GM08714 (cell line): ENCODE results near the gene SMIM44.

Experiments
- H3K4me3 ChIP-seq: fragments of 200-500 bp; sonication (Bioruptor generic); 2 replicates; pipeline ENCODE4 v1.5.1; 2014; ENCODE audit warnings: mild to moderate bottlenecking, low read length, inconsistent platforms
- ZNF274 ChIP-seq: IDR thresholded peaks from 2 replicates; pipeline ENCODE4 v1.6.1; 2012; ENCODE audit warnings: mild to moderate bottlenecking, low read depth, low read length

SMIM44 gene

DNA sequence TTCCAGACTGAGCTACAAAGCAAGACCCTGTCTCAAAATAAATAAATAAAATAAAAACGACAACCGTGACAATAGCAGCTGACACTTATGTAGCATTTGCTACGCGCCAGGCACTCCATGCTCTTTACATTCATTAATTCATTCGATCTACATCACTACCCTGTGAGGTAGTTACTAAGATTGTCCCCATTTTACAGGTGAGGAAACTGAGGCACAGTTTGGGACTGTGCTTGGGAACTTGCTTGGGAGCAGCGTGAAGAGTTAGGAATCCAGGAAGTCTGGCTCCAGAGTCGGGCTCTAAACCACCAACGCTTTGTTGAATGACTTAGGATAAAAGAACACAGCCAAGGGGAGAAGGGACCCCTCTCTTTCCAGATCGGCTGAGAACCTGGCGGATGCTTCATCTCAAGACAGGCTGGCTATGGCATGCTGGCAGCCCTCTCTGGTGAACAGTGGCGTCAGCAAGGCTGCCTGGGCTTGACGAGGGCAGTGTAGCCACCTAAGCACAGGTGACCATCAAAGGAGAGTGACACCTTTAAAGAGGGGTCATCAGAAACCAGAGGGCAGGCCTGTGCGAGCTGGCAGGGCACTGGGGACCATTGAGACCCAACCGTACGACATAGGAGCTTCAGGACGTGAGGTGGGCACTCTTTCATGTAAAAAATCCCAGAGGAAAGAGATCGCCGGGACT is 16.6 kb upstream of the SMIM44 start:
- peak overlapping the region; percentile 89 for H3K4me3 ChIP-seq
- TF ChIP-seq ZNF274 = no peak

DNA sequence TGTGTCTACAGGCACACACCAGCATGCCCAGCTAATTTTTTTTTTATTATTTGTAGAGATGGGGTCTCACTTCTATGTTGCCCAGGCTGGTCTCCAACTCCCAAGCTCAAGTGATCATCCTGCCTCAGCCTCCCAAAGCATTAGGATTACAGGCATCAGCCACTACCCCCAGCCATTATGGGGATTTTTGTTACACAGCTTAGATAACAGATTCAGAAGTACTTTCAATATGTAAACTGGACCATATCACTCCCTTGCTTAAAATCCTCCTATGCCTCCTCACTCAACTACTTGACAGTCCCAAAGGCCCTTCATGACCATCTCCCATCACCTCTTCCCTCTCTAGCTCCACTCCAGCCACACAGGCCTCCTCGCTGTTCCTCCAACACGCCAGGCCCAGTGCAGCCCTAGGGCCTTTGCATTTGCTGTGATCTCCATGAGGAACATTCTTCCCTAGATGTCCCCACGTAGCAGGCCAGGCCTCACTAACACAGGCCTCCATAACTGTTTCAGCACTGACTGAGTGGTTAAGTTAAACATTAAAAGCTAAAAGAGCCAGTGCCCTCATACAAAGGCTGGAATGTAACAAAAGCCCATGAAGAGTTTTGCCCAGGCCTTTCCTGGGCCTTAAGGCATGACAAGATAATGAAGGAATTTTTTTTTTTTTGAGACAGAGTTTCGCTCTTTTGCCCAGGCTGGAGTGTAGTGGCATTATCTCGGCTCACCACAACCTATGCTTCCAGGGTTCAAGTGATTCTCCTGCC is 14.7 kb upstream of the SMIM44 start:
- TF ChIP-seq ZNF274 = no peak
- H3K4me3 ChIP-seq = no peak overlapping the region

DNA sequence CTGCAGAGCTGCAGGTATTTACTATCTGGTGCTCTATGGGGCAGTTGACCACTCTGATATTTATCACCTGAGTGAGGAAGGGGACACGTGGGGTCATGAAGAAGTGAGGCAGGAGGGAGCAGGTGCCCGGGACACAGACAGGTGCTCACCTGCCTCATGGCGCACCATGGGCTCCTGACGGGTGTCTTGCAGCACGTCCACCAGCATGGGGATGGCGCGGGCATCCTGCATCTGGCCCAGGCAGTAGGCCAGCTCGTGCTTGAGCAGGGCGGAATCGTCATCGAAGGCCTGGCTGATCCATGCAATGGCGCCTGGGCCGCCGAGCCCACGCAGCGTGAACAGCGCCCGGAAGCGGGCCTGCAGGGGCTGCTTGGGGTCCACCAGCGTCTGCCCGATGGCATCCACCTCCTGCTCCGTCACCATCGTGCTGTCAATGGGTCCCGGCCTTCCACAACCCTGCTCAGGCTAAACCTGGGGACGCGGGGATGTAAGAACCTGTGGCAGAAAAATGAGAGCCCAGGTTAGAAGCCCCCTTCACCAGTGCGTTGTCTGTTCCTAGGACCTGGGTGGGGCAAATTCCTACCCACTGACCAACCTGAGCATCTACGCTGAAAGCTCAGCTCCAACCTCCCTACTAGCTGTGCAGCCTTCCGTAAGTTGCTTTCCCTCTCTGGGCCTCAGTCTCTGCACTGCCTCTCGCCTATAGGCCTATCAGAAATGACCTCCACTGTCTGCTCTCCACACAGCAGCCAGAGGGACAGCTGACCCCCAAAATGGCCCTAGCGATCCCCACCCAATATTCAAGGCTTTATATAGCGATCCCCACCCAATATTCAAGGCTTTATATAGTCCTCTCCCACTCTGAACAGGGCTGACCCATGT is 13.4 kb upstream of the SMIM44 start:
- TF ChIP-seq ZNF274 = no peak
- H3K4me3 ChIP-seq = no peak overlapping the region

DNA sequence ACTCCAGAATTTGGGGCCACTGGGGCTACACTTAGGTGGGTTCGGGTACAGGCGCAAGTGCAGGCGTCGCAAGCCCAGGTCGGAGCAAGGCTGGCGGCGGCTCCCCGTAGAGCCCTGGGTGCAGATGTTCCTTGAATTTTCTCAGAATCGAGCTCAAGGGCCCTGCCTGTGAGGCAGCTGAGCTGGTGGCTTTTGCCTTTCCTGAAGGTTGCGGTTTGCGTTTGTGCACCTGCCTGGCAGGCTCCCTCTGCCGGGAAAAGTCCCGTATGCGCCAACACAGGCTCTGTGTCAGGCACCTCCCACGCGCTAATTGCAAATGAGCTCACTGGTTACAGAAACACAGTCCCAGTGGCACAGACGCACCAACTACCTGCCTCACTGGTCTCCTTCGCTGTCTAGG is 11.3 kb upstream of the SMIM44 start:
- H3K4me3 ChIP-seq = no peak overlapping the region
- no peak for TF ChIP-seq ZNF274

DNA sequence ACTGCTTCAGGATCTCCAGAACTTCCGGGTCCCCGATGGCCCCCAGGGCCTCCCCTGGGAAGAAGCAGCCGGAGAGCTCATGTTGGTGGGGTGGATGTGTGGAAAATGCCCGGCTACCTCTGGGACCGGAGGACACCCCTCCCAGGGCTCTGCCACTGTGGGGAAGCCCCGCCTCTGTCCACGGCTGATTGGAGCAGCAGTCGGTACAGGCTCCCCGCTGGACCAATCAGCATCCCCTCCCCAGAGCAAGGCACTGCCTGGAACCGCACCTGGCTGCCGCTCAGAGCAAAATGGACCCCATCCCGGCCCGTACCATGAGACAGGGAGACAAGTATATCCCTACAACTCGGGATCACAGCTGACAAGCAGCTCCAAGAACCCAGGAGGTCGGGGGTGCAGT is 10.8 kb upstream of the SMIM44 start:
- no peak for TF ChIP-seq ZNF274
- no peak overlapping the region for H3K4me3 ChIP-seq

DNA sequence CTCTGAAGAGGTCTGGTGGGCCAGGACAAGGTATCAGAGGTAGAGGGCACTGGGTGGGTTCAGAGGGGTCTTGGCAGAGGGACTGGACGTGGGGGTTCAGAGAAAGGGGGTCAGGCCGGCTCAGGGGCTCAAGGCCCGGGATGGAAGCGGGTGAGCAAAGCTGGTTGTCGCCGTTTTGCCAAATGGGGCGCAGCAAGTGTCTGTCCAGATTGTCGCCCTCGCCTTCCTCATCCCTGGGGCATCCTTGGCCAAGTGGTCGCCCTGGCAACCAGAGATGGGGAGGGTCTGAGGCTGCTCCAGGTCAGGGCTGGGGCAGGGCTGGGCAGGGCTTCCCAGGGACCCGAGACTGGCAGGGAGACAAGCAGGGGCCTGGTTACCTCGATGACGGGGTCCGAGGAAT is 10.4 kb upstream of the SMIM44 start:
- TF ChIP-seq ZNF274 = no peak
- H3K4me3 ChIP-seq = no peak overlapping the region

DNA sequence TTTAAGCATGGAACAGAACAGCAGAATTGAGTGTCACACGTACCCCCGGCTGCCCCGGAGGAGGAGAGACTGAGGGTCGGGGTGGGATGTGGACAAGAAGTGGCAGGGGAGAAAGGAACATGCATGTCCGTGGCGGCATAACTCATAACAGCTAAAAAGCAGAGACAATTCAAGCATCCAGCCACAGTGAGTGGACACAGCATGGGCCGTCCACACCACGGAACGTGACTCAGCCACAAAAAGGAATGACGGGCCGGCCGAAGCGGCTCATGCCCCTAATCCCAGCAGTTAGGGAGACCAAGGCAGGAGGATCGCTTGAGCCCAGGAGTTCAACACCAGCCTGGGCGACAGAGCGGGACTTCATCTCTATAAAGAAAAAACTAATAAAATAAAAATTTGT is 9.7 kb upstream of the SMIM44 start:
- TF ChIP-seq ZNF274 = no peak

DNA sequence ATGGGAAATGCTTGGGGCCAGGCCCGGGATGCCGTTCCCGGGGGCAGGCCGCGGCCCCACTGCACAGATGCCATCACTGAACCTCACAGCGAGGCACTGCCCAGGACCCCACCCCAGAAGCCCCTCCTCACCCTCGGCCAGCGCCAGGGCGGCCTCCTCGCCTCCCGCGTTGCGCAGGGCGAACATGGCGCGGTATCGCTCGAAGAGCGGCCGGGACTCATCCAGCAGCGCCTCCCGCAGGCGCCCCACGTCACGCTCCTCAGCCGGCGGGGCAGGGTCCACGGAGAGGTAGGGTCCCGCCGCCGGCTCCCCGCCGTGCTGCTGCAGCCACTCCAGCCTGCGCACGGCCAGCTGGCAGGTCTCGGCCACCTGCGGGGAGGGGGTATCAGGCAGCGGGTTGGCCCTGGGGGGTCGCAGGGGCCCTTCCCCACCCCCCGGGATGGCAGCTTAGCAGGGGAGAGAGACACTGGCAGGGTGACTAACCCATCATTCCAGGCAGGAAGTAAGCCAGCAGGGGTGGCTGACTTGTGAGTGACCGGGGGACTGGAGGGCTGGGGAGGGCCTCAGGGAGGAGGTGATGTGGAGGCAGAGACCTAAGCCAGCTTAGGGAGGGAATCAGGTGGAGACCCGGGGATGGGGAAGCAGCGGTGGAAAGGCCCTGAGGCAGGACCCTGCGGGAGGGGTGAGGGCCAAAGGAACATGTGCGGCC is 9.0 kb upstream of the SMIM44 start:
- TF ChIP-seq ZNF274 = no peak

More for the DNA sequence above, 9.7 kb upstream of the SMIM44 start:
- H3K4me3 ChIP-seq = no peak overlapping the region

DNA sequence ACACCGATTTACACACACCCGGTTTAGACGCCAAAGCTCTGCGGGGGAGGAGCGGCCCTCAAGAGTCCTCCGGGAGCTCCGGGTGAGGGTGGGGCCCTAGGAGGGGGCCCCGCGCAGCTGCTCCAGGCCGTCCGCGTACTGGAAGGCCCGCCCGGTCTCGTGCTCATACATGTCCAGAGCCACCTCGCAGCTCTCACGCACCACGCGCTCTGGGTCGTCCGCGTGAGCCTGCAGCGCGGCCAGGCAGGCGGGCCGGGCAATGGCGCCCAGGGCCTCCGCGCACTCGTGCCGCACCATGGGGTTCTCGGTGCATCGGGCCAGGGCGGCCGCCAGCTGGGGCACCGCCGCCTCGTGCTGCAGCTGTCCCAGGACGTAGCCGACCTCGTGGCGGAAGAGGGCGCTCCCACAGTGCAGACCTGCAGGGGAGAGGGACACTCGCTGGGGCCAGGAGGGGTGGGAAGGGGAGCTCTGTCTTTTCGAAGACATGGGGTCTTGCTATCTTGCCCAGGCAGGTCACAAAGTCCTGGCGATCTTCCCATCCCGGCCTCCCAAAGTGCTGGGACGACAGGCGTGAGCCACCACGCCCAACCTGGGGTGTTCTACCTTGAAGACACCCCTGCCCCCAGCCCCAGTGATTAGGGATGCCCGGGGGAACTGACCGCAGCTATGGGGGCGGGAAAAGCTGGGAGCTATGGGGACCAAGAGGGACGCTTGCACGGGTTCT is 8.3 kb upstream of the SMIM44 start:
- no peak overlapping the region for H3K4me3 ChIP-seq
- TF ChIP-seq ZNF274 = no peak

More for the DNA sequence above, 9.0 kb upstream of the SMIM44 start:
- H3K4me3 ChIP-seq = no peak overlapping the region

DNA sequence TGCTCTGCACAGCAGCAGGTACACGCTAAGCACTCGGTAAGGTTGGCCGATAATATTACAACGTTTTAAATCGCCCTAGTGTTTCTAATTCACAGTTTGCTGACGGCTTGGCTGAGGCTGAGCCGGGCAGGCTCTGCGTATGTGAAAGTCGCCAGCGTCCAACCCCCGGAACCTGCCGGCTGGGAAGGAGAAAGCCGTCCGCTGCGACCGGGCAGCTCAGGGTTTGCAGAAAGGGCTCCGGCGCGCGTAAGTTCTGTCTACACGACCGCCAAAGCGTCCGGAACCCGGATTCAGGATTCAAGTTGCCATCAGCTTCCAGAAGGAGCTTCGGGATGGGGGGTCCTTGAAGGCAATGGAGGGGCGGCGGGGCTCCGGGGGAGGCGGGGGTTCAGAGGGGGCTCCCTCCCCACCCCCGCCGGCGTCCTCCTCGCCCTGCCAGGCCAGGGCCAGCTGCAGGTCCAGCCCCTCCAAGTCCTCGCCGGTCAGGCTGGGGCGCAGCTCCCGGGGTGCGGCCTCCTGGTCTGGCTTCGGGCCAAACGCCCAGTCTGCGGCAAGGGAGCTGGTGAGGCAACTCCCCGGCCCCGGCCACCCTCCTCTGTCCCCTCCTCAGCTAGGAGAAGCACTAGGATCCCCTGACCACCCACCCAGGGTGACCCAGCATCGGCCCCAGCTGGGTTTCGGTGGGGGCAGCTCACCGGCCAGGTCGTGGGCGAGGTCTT is 575 bp downstream of the SMIM44 start:
- TF ChIP-seq ZNF274 = no peak
- no peak overlapping the region for H3K4me3 ChIP-seq

DNA sequence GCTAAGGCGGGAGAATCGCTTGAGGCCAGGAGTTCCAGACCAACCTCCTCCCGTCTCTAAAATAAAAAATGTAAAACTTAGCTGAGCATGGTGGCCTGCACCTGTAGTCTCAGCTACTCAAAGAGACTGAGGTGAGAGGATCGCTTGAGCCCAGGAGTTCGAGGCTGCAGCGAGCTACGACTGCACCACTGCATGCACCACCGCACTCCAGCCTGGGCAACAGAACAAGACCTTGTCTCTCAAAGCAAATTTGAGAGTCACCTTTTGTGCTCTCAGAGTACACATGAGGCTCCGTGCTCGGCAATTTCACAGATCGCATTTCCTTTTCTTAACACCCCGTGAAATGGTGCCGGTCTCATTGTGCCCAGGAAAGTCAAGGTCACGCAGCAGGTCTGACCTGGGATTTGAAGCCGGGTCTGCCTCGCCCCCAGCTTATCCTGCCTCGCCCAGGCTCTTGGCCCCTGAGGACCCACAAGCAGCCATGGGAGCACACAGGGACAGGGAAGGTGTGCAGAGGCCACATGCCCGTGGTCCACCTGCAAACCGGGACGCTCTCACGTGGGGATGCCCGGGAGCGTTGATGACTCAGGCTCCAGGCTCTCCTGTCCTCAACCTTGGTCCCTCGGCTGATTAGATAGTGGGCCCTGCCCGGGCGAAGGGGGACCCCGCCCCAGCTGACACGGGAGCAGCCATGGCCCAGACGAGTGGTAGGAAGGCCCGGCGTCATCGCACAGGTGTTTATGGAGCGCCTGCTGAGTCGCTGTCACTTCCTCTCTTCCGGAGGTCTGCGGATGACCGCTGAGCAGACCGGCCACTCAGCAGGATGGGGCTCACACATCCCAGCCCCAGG is 1.8 kb downstream of the SMIM44 start:
- no peak for TF ChIP-seq ZNF274

DNA sequence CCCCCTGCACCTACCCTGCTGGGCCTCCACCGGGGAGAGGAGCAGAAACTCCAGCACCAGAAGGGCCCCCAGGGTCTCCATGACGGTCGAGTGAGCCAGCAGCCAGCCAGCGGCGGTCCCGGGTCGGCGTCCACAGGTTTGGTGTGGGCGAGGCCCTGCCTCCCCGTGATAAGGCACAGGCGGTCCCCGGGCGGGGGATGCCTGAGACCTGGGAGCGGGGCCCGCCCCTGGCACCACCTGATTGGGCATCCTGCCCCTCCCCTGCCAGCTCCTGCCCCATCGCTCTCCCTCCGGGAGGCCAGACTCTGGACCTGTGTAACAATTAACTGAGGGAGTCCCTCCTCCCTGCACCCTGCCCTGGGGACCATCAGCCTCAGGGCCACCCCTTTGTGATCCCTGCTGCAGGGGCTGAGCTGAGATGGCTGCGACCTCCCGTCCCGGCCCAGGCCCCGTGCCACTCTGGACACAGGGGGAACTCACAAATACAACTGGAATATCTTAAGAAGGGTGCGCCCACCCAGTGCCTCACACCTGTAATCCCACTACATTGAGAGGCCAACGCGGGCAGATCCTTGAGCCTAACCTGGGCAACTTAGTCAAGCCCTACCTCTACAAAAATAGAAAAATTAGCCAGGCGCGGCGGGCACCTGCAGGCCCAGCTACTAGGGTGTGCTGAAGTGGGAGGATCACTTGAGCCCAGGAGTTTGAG is 2.7 kb downstream of the SMIM44 start, which contains the start of gene SMIM24:
SMIM24 (minus strand) TSS at position 143 of the 709 bp plus-strand sequence; CDS start at position 81, 62 bp downstream.
- no peak within 1 kb of the TSS for H3K4me3 ChIP-seq
- TF ChIP-seq ZNF274 = no peak

More for the DNA sequence above, 1.8 kb downstream of the SMIM44 start:
- no peak overlapping the region for H3K4me3 ChIP-seq
